GM23338 (cell line): ENCODE results near the gene TMCC1. TPM values are rescaled to one million over a fixed set of nuclear protein-coding genes. Genes with fewer than 3 reads are reported as not detected.

ENCODE experiments used
- ATAC-seq: fragments of 200-7000 bp; cut with Tn5 transposase; 3 replicates; pipeline ENCODE4 v1.9.1; 2020
- DNase-seq: peaks from one replicate; pipeline ENCODE4 v3.0.0-alpha.2; 2015; ENCODE audit warnings: low spot score
- H2AFZ ChIP-seq: fragments of 200-600 bp; sonication (generic); 2 replicates; pipeline ENCODE4 v1.8.0; 2016; ENCODE audit warnings: antibody characterized with exemption, mild to moderate bottlenecking, moderate library complexity
- H3F3A ChIP-seq: fragments of 200-600 bp; sonication (generic); replicated peaks from 2 replicates; pipeline ENCODE4 v1.8.0; 2017; ENCODE audit warnings: antibody characterized with exemption, mixed run types, low read depth
- H3K27ac ChIP-seq: fragments of 200-600 bp; sonication (generic); 2 replicates; pipeline ENCODE4 v1.6.1; 2016; ENCODE audit warnings: low read depth
- H3K27me3 ChIP-seq: fragments of 200-600 bp; sonication (generic); 2 replicates; pipeline ENCODE4 v1.8.0; 2016; ENCODE audit warnings: mild to moderate bottlenecking, mixed run types, moderate library complexity; ENCODE audit not compliant: insufficient read depth
- H3K36me3 ChIP-seq: fragments of 200-600 bp; sonication (generic); 2 replicates; pipeline ENCODE4 v1.8.0; 2016; ENCODE audit warnings: mild to moderate bottlenecking; ENCODE audit not compliant: insufficient read depth
- H3K4me1 ChIP-seq: fragments of 200-600 bp; sonication (generic); 2 replicates; pipeline ENCODE4 v1.8.0; 2016; ENCODE audit warnings: mild to moderate bottlenecking, moderate library complexity; ENCODE audit not compliant: insufficient read depth
- H3K4me2 ChIP-seq: fragments of 200-600 bp; sonication (generic); 2 replicates; pipeline ENCODE4 v1.7.1; 2017; ENCODE audit warnings: mixed run types
- H3K4me3 ChIP-seq: fragments of 200-600 bp; sonication (generic); 2 replicates; pipeline ENCODE4 v1.6.1; 2016; ENCODE audit warnings: mixed run types
- H3K79me2 ChIP-seq: fragments of 200-600 bp; sonication (generic); replicated peaks from 2 replicates; pipeline ENCODE4 v1.8.0; 2017; ENCODE audit warnings: mild to moderate bottlenecking; ENCODE audit not compliant: insufficient read depth
- H3K9me2 ChIP-seq: fragments of 200-600 bp; sonication (generic); 2 replicates; pipeline ENCODE4 v1.8.0; 2017; ENCODE audit not compliant: insufficient read depth
- H4K20me1 ChIP-seq: fragments of 200-600 bp; sonication (generic); replicated peaks from 2 replicates; pipeline ENCODE4 v1.8.0; 2017; ENCODE audit warnings: mild to moderate bottlenecking; ENCODE audit not compliant: insufficient read depth
- H3K27ac Mint-ChIP-seq: 2 replicates; pipeline ENCODE4 v1.8.0; 2020; ENCODE audit warnings: inconsistent platforms, mild to moderate bottlenecking, moderate library complexity, mixed read lengths
- H3K27me3 Mint-ChIP-seq: 3 replicates; pipeline ENCODE4 v1.8.0; 2022; ENCODE audit warnings: low read depth, mild to moderate bottlenecking, moderate library complexity, mixed read lengths, inconsistent platforms; ENCODE audit not compliant: insufficient read depth, poor library complexity
- H3K36me3 Mint-ChIP-seq: 3 replicates; pipeline ENCODE4 v1.8.0; 2021; ENCODE audit warnings: low read depth, mild to moderate bottlenecking, inconsistent platforms, moderate library complexity, mixed read lengths
- H3K4me1 Mint-ChIP-seq: 3 replicates; pipeline ENCODE4 v1.8.0; 2020; ENCODE audit warnings: mild to moderate bottlenecking, inconsistent platforms, mixed read lengths
- H3K4me3 Mint-ChIP-seq: 3 replicates; pipeline ENCODE4 v1.8.0; 2021; ENCODE audit warnings: moderate library complexity, mild to moderate bottlenecking, inconsistent platforms, mixed read lengths
- H3K9me3 Mint-ChIP-seq: 3 replicates; pipeline ENCODE4 v1.8.0; 2020; ENCODE audit warnings: moderate library complexity, mild to moderate bottlenecking, inconsistent platforms, mixed read lengths
- CREB1 ChIP-seq: fragments of 250-450 bp; sonication (Bioruptor Pico); IDR thresholded peaks from 2 replicates; pipeline ENCODE4 v1.5.0; 2020; ENCODE audit warnings: low read depth, mild to moderate bottlenecking, moderate library complexity
- EZH2 ChIP-seq: fragments of 200-600 bp; sonication (generic); IDR thresholded peaks from one replicate; pipeline ENCODE4 v1.8.0; 2017; ENCODE audit warnings: antibody characterized with exemption, mild to moderate bottlenecking, low read depth; ENCODE audit not compliant: unreplicated experiment
- EZH2phosphoT487 ChIP-seq: fragments of 200-600 bp; sonication (generic); IDR thresholded peaks from one replicate; pipeline ENCODE4 v1.8.1; 2018; ENCODE audit warnings: antibody characterized with exemption; ENCODE audit not compliant: unreplicated experiment
- JUNB ChIP-seq: IDR thresholded peaks from one replicate; pipeline ENCODE4 v1.6.1; 2016; ENCODE audit warnings: antibody characterized with exemption; ENCODE audit not compliant: unreplicated experiment
- NANOG ChIP-seq: IDR thresholded peaks from 2 replicates; pipeline ENCODE4 v1.6.1; 2016; ENCODE audit warnings: antibody characterized with exemption, borderline replicate concordance
- POLR2AphosphoS5 ChIP-seq: IDR thresholded peaks from 2 replicates; pipeline ENCODE4 v1.6.1; 2016; ENCODE audit warnings: antibody characterized with exemption, low read depth
- STAT1 ChIP-seq: IDR thresholded peaks from one replicate; pipeline ENCODE4 v1.6.1; 2016; ENCODE audit warnings: antibody characterized with exemption; ENCODE audit not compliant: unreplicated experiment
- ZNF114 ChIP-seq: fragments of 250-450 bp; sonication (Bioruptor Pico); IDR thresholded peaks from 2 replicates; pipeline ENCODE4 v1.5.0; 2020; ENCODE audit warnings: mild to moderate bottlenecking, moderate library complexity
- ZNF331 ChIP-seq: fragments of 250-450 bp; sonication (Bioruptor Pico); IDR thresholded peaks from 2 replicates; pipeline ENCODE4 v1.5.0; 2020; ENCODE audit warnings: low read depth, mild to moderate bottlenecking, moderate library complexity
- polyA plus RNA-seq: library from polyadenylated mRNA; unstranded; fragments of >200 nt; fragmentation: Nextera tagmentation; extraction: Ambion mirVana; gene quantifications from 2 replicates; pipeline ENCODE4 v1.2.1, GENCODE V29; 2016
- total RNA-seq: library from RNA; depleted of rRNA; stranded (reverse); fragments of >200 nt; shearing (Covaris generic); gene quantifications from 2 replicates; pipeline ENCODE4 v1.2.3, GENCODE V29; 2014
- TF ChIP-seq, protein P1 (sequence below), 2 experiments: fragments of 200-600 bp in 1 of 2; sonication (generic) in 1 of 2; conservative IDR thresholded peaks; 2 replicates each; pipeline versions ENCODE4 v1.5.1 to v1.6.1; 2016 to 2017; ENCODE audit warnings: antibody characterized with exemption in 2 of 2, low read depth in 2 of 2, mild to moderate bottlenecking in 2 of 2, moderate library complexity in 1 of 2
- TF ChIP-seq, protein P2 (sequence below): IDR thresholded peaks from one replicate; pipeline ENCODE4 v1.6.1; 2018; ENCODE audit warnings: antibody characterized with exemption; ENCODE audit not compliant: unreplicated experiment
- TF ChIP-seq, protein P3 (sequence below): IDR thresholded peaks from 2 replicates; pipeline ENCODE4 v1.6.1; 2016; ENCODE audit warnings: antibody characterized with exemption
- TF ChIP-seq, protein P4 (sequence below): fragments of 250-450 bp; sonication (Bioruptor Pico); IDR thresholded peaks from 2 replicates; pipeline ENCODE4 v1.5.0; 2020; ENCODE audit warnings: mild to moderate bottlenecking, moderate library complexity

Gene TMCC1
- total and polyA plus RNA-seq, 2 experiments from 2014 or later = 8.2 to 18.4 TPM

DNA sequence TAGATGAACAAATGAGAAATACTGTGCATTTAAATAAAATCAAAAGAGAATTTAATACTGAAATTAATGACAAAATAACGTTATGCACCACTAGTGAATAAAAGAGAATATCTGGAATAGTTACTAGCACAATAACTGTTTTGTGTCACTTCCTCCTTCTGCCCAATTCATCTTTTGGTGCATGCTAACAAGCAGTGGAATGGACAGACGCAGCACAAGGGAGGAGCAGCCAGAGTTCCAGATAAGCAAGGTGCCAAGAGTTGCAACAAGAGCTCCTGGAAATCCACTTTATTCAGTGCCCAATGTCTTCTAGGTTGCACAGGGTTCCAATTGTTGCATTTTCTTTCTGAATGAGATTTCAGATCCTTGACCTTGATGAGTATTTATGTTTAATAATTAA, 220.5 kb downstream of the TMCC1 start:
- Mint-ChIP-seq H3K27ac (no peak overlapping the region), H3K36me3 (peaks cover 10% of the 10 kb centered on the region), H3K4me3 (no peak overlapping the region), H3K9me3 (no peaks in the 10 kb centered on the region), H3K4me1 (peaks cover 5% of the 10 kb centered on the region; the same call in 1 of the 3 replicates), H3K27me3 (peaks cover 4% of the 10 kb centered on the region)
- Histone ChIP-seq H3K79me2 (peaks cover 3% of the 10 kb centered on the region), H4K20me1 (no peaks in the 10 kb centered on the region), H3K27me3 (no peaks in the 10 kb centered on the region), H3K9me2 (no peaks in the 10 kb centered on the region), H3K4me2 (no peak overlapping the region), H3F3A (no peaks in the 10 kb centered on the region), H3K36me3 (no peaks in the 10 kb centered on the region), H3K4me1 (no peaks in the 10 kb centered on the region; the same call in 1 of the 2 replicates), H2AFZ (no peak overlapping the region), H3K27ac (no peak overlapping the region), H3K4me3 (no peak overlapping the region)
- ATAC-seq (no peak), DNase-seq (no peak)
- TF ChIP-seq NANOG (no peak), EZH2phosphoT487 (no peak), POLR2AphosphoS5 (no peak), JUNB (no peak), ZNF114 (CRISPR knock-in tag) (no peak), STAT1 (no peak), ZNF331 (CRISPR knock-in tag) (no peak), EZH2 (no peak), CREB1 (CRISPR knock-in tag) (no peak)
- TF ChIP-seq, protein P1, sequence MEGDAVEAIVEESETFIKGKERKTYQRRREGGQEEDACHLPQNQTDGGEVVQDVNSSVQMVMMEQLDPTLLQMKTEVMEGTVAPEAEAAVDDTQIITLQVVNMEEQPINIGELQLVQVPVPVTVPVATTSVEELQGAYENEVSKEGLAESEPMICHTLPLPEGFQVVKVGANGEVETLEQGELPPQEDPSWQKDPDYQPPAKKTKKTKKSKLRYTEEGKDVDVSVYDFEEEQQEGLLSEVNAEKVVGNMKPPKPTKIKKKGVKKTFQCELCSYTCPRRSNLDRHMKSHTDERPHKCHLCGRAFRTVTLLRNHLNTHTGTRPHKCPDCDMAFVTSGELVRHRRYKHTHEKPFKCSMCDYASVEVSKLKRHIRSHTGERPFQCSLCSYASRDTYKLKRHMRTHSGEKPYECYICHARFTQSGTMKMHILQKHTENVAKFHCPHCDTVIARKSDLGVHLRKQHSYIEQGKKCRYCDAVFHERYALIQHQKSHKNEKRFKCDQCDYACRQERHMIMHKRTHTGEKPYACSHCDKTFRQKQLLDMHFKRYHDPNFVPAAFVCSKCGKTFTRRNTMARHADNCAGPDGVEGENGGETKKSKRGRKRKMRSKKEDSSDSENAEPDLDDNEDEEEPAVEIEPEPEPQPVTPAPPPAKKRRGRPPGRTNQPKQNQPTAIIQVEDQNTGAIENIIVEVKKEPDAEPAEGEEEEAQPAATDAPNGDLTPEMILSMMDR (conservative IDR thresholded peaks at IDR 0.05; ENCODE audit: low read depth in 2 of 2) = no peak
- TF ChIP-seq, protein P2, sequence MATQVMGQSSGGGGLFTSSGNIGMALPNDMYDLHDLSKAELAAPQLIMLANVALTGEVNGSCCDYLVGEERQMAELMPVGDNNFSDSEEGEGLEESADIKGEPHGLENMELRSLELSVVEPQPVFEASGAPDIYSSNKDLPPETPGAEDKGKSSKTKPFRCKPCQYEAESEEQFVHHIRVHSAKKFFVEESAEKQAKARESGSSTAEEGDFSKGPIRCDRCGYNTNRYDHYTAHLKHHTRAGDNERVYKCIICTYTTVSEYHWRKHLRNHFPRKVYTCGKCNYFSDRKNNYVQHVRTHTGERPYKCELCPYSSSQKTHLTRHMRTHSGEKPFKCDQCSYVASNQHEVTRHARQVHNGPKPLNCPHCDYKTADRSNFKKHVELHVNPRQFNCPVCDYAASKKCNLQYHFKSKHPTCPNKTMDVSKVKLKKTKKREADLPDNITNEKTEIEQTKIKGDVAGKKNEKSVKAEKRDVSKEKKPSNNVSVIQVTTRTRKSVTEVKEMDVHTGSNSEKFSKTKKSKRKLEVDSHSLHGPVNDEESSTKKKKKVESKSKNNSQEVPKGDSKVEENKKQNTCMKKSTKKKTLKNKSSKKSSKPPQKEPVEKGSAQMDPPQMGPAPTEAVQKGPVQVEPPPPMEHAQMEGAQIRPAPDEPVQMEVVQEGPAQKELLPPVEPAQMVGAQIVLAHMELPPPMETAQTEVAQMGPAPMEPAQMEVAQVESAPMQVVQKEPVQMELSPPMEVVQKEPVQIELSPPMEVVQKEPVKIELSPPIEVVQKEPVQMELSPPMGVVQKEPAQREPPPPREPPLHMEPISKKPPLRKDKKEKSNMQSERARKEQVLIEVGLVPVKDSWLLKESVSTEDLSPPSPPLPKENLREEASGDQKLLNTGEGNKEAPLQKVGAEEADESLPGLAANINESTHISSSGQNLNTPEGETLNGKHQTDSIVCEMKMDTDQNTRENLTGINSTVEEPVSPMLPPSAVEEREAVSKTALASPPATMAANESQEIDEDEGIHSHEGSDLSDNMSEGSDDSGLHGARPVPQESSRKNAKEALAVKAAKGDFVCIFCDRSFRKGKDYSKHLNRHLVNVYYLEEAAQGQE = no peak
- TF ChIP-seq, protein P3, sequence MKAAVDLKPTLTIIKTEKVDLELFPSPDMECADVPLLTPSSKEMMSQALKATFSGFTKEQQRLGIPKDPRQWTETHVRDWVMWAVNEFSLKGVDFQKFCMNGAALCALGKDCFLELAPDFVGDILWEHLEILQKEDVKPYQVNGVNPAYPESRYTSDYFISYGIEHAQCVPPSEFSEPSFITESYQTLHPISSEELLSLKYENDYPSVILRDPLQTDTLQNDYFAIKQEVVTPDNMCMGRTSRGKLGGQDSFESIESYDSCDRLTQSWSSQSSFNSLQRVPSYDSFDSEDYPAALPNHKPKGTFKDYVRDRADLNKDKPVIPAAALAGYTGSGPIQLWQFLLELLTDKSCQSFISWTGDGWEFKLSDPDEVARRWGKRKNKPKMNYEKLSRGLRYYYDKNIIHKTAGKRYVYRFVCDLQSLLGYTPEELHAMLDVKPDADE = no peak
- TF ChIP-seq, protein P4, sequence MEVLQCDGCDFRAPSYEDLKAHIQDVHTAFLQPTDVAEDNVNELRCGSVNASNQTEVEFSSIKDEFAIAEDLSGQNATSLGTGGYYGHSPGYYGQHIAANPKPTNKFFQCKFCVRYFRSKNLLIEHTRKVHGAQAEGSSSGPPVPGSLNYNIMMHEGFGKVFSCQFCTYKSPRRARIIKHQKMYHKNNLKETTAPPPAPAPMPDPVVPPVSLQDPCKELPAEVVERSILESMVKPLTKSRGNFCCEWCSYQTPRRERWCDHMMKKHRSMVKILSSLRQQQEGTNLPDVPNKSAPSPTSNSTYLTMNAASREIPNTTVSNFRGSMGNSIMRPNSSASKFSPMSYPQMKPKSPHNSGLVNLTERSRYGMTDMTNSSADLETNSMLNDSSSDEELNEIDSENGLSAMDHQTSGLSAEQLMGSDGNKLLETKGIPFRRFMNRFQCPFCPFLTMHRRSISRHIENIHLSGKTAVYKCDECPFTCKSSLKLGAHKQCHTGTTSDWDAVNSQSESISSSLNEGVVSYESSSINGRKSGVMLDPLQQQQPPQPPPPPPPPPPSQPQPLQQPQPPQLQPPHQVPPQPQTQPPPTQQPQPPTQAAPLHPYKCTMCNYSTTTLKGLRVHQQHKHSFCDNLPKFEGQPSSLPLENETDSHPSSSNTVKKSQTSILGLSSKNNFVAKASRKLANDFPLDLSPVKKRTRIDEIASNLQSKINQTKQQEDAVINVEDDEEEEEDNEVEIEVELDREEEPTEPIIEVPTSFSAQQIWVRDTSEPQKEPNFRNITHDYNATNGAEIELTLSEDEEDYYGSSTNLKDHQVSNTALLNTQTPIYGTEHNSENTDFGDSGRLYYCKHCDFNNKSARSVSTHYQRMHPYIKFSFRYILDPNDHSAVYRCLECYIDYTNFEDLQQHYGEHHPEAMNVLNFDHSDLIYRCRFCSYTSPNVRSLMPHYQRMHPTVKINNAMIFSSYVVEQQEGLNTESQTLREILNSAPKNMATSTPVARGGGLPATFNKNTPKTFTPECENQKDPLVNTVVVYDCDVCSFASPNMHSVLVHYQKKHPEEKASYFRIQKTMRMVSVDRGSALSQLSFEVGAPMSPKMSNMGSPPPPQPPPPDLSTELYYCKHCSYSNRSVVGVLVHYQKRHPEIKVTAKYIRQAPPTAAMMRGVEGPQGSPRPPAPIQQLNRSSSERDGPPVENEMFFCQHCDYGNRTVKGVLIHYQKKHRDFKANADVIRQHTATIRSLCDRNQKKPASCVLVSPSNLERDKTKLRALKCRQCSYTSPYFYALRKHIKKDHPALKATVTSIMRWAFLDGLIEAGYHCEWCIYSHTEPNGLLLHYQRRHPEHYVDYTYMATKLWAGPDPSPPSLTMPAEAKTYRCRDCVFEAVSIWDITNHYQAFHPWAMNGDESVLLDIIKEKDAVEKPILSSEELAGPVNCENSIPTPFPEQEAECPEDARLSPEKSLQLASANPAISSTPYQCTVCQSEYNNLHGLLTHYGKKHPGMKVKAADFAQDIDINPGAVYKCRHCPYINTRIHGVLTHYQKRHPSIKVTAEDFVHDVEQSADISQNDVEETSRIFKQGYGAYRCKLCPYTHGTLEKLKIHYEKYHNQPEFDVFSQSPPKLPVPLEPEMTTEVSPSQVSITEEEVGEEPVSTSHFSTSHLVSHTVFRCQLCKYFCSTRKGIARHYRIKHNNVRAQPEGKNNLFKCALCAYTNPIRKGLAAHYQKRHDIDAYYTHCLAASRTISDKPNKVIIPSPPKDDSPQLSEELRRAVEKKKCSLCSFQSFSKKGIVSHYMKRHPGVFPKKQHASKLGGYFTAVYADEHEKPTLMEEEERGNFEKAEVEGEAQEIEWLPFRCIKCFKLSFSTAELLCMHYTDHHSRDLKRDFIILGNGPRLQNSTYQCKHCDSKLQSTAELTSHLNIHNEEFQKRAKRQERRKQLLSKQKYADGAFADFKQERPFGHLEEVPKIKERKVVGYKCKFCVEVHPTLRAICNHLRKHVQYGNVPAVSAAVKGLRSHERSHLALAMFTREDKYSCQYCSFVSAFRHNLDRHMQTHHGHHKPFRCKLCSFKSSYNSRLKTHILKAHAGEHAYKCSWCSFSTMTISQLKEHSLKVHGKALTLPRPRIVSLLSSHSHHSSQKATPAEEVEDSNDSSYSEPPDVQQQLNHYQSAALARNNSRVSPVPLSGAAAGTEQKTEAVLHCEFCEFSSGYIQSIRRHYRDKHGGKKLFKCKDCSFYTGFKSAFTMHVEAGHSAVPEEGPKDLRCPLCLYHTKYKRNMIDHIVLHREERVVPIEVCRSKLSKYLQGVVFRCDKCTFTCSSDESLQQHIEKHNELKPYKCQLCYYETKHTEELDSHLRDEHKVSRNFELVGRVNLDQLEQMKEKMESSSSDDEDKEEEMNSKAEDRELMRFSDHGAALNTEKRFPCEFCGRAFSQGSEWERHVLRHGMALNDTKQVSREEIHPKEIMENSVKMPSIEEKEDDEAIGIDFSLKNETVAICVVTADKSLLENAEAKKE = no peak
